Gastroesophageal sphincter (tissue), 4 donors: ENCODE data around the gene EPHA4. TPM values are rescaled to one million over a fixed set of nuclear protein-coding genes. Genes with fewer than 3 reads are reported as not detected.
A peak's percentile ranks its signal among the peaks of the same experiment; 100 is the strongest.

Experiments
- ATAC-seq: fragments of 150-250 bp; one replicate; pipeline ENCODE4 v1.9.1; 2016; ENCODE audit warnings: mild to moderate bottlenecking, moderate library complexity
- H3K27ac ChIP-seq, 4 donors: fragments of 200-600 bp; sonication (generic) in 3 of 4; 1 replicate in 3 of 4; 2 replicates in 1 of 4; pipeline ENCODE4 v1.5.1; 2016 to 2019
- H3K27me3 ChIP-seq: fragments of 200-600 bp; sonication (generic); one replicate; pipeline ENCODE4 v1.5.1; 2019
- H3K36me3 ChIP-seq, 2 donors: fragments of 200-600 bp; sonication (generic); one replicate each; pipeline ENCODE4 v1.5.1; 2019; ENCODE audit warnings: control low read depth in 1 of 2
- H3K4me1 ChIP-seq, 3 donors: fragments of 200-600 bp; sonication (generic); 1 replicate in 2 of 3; 2 replicates in 1 of 3; pipeline ENCODE4 v1.5.1; 2016 to 2019; ENCODE audit warnings: control low read depth in 2 of 3
- H3K4me3 ChIP-seq, 2 donors: fragments of 200-600 bp; sonication (generic); one replicate each; pipeline ENCODE4 v1.5.1; 2019; ENCODE audit warnings: mild to moderate bottlenecking in 1 of 2, moderate library complexity in 1 of 2
- H3K9me3 ChIP-seq, 3 donors: fragments of 200-600 bp; sonication (generic); one replicate each; pipeline ENCODE4 v1.5.1; 2017 to 2019; ENCODE audit warnings: control low read depth in 2 of 3
- CTCF ChIP-seq, 4 experiments: fragments of 200-600 bp in 2 of 4; fragments of 450-650 bp in 2 of 4; sonication (generic) in 1 of 4; IDR thresholded peaks; one replicate each; pipeline ENCODE4 v1.5.1; 2017 to 2019; ENCODE audit warnings: antibody characterized with exemption in 4 of 4, mild to moderate bottlenecking in 2 of 4, moderate library complexity in 2 of 4
- EP300 ChIP-seq: sonication (generic); formaldehyde crosslinking; IDR thresholded peaks from one replicate; pipeline ENCODE4 v1.6.1; 2017; ENCODE audit warnings: antibody characterized with exemption, mild to moderate bottlenecking
- POLR2A ChIP-seq, 2 donors: fragments of 450-650 bp; IDR thresholded peaks; one replicate each; pipeline ENCODE4 v1.6.1; 2017; ENCODE audit warnings: antibody characterized with exemption in 2 of 2, mild to moderate bottlenecking in 2 of 2, moderate library complexity in 1 of 2
- POLR2AphosphoS5 ChIP-seq: sonication (generic); formaldehyde crosslinking; IDR thresholded peaks from one replicate; pipeline ENCODE4 v1.6.1; 2017; ENCODE audit warnings: antibody characterized with exemption
- WGBS, 2 donors: methylation state at CpG; one replicate each; pipeline ENCODE4 v1.1.5; 2018; ENCODE audit warnings: low coverage in 1 of 2; 5-methylcytosine and 5-hydroxymethylcytosine counted together
- total RNA-seq, 4 donors: library from RNA; depleted of rRNA; stranded (reverse); fragments of >200 nt; gene quantifications; one replicate each; pipeline ENCODE4 v1.1.0, GENCODE V29; 2016

Gene EPHA4
- 10 to 100 TPM; 21.3 to 41.2 (median 31.6) TPM for total RNA-seq

GRCh38 chr2:221572219-221572820, at the start of gene EPHA4:
Gene EPHA4, minus strand, starts transcription at chr2:221572304. Its CDS starts 56 bp downstream, at chr2:221572248.
- Histone ChIP-seq H3K4me1 (peaks cover 0 to 61% (median 9%) of the 10 kb centered on the region in 3 donors), H3K36me3 (no peaks in the 10 kb centered on the region), H3K4me3 (peak within 1 kb of the TSS; percentile 62 to 72), H3K27me3 (peaks cover 26% of the 10 kb centered on the region), H3K9me3 (no peaks in the 10 kb centered on the region), H3K27ac (peak within 1 kb of the TSS; percentile 39 to 88 (median 86))
- ATAC-seq = peak; percentile 92
- WGBS, 2 donors = 0 to 3% methylated on average over 11 to 12 of the region's 55 CpGs
- peak in 3 of 4 experiments; percentile 39 to 54 (median 41) for TF ChIP-seq CTCF (IDR thresholded peaks at IDR 0.05)
- TF ChIP-seq EP300 = no peak
- TF ChIP-seq POLR2AphosphoS5 = peak; percentile 96
- TF ChIP-seq POLR2A (IDR thresholded peaks at IDR 0.05) = peak; percentile 63 to 76

GRCh38 chr2:221618007-221618406, 45.9 kb upstream of the EPHA4 start:
- no peaks in the 10 kb centered on the region for H3K27me3 ChIP-seq
- TF ChIP-seq POLR2A (IDR thresholded peaks at IDR 0.05) (no peak), POLR2AphosphoS5 (no peak), CTCF (IDR thresholded peaks at IDR 0.05) (no peak), EP300 (no peak)
- no peak overlapping the region for H3K4me3 ChIP-seq
- no peaks in the 10 kb centered on the region for H3K36me3 ChIP-seq
- WGBS, 2 donors = 66 to 83% methylated on average over 2 of the region's 2 CpGs
- no peak overlapping the region for H3K27ac ChIP-seq
- ATAC-seq = no peak
- H3K4me1 ChIP-seq = no peaks in the 10 kb centered on the region
- no peaks in the 10 kb centered on the region for H3K9me3 ChIP-seq

- WGBS, 2 donors = 90 to 93% methylated on average over 11 to 13 of the region's 13 CpGs
- no peaks in the 10 kb centered on the region for H3K36me3 ChIP-seq
- ATAC-seq = no peak
- no peak overlapping the region for H3K4me3 ChIP-seq
- no peak overlapping the region for H3K27ac ChIP-seq
- no peak for TF ChIP-seq POLR2AphosphoS5
- no peak for TF ChIP-seq POLR2A (IDR thresholded peaks at IDR 0.05)
- no peak for TF ChIP-seq EP300
- no peak for TF ChIP-seq CTCF (IDR thresholded peaks at IDR 0.05)
- H3K9me3 ChIP-seq = no peaks in the 10 kb centered on the region
- no peaks in the 10 kb centered on the region for H3K4me1 ChIP-seq
- no peaks in the 10 kb centered on the region for H3K27me3 ChIP-seq
Observed at GRCh38 chr2:221616561-221616960, 44.5 kb upstream of the EPHA4 start.

GRCh38 chr2:221614274-221614673, 42.2 kb upstream of the EPHA4 start:
- Histone ChIP-seq H3K4me3 (no peak overlapping the region), H3K36me3 (no peaks in the 10 kb centered on the region), H3K9me3 (no peaks in the 10 kb centered on the region), H3K27me3 (no peaks in the 10 kb centered on the region), H3K27ac (no peak overlapping the region), H3K4me1 (no peaks in the 10 kb centered on the region)
- ATAC-seq = no peak
- WGBS, 2 donors = 58 to 68% methylated on average over 5 to 6 of the region's 6 CpGs
- no peak for TF ChIP-seq POLR2AphosphoS5
- TF ChIP-seq CTCF (IDR thresholded peaks at IDR 0.05) = no peak
- no peak for TF ChIP-seq EP300
- TF ChIP-seq POLR2A (IDR thresholded peaks at IDR 0.05) = no peak

GRCh38 chr2:221612800-221613199, 40.7 kb upstream of the EPHA4 start:
- no peak for TF ChIP-seq CTCF (IDR thresholded peaks at IDR 0.05)
- no peak overlapping the region for H3K4me3 ChIP-seq
- H3K27ac ChIP-seq = no peak overlapping the region
- no peaks in the 10 kb centered on the region for H3K9me3 ChIP-seq
- no peaks in the 10 kb centered on the region for H3K27me3 ChIP-seq
- ATAC-seq = no peak
- WGBS, 2 donors = 93% methylated on average over 5 to 6 of the region's 6 CpGs
- no peaks in the 10 kb centered on the region for H3K36me3 ChIP-seq
- H3K4me1 ChIP-seq = no peaks in the 10 kb centered on the region
